Measurements from ENCODE around the gene ATP5MC2. TPM values are rescaled to one million over a fixed set of nuclear protein-coding genes. Genes with fewer than 3 reads are reported as not detected.

ATP5MC2 gene
- polyA plus RNA-seq, 1 donor, result 483 TPM

Other genes with a start within 250 kb of the ATP5MC2 start
- gene PRR13, start 234.3 kb downstream of the ATP5MC2 start, polyA plus RNA-seq (ENCODE audit: insufficient read length), result 184 TPM
- 1,185 TPM for gene PCBP2, start 224.0 kb downstream of the ATP5MC2 start, polyA plus RNA-seq (ENCODE audit: insufficient read length)
- gene MAP3K12, start 176.6 kb downstream of the ATP5MC2 start, polyA plus RNA-seq (ENCODE audit: insufficient read length), result 38.5 TPM
- 48.4 TPM for gene TARBP2, start 174.8 kb downstream of the ATP5MC2 start, polyA plus RNA-seq (ENCODE audit: insufficient read length)
- gene NPFF, start 168.6 kb downstream of the ATP5MC2 start, polyA plus RNA-seq (ENCODE audit: insufficient read length), result 2.1 TPM
- 52.4 TPM for gene ATF7, start 49.7 kb downstream of the ATP5MC2 start, polyA plus RNA-seq (ENCODE audit: insufficient read length)
- gene CALCOCO1, start 51.4 kb upstream of the ATP5MC2 start, polyA plus RNA-seq (ENCODE audit: insufficient read length), result 137 TPM
- not detected for gene CISTR, start 75.9 kb upstream of the ATP5MC2 start, polyA plus RNA-seq (ENCODE audit: insufficient read length)